Suprapubic skin (tissue), 4 donors: ENCODE results near the gene DSCAML1. TPM values are rescaled to one million over a fixed set of nuclear protein-coding genes. Genes with fewer than 3 reads are reported as not detected.

Experiments
- DNase-seq, 2 donors: peaks; one replicate each; pipeline ENCODE4 v3.0.0-alpha.2; 2019; ENCODE audit warnings: low spot score in 2 of 2
- H3K27ac ChIP-seq: fragments of 200-600 bp; sonication (generic); one replicate; pipeline ENCODE4 v1.5.1; 2019
- H3K27me3 ChIP-seq: fragments of 200-600 bp; sonication (generic); one replicate; pipeline ENCODE4 v1.5.1; 2019
- H3K36me3 ChIP-seq: fragments of 200-600 bp; sonication (generic); one replicate; pipeline ENCODE4 v1.5.1; 2019
- H3K4me1 ChIP-seq: fragments of 200-600 bp; sonication (generic); one replicate; pipeline ENCODE4 v1.5.1; 2019
- H3K4me3 ChIP-seq: fragments of 200-600 bp; sonication (generic); one replicate; pipeline ENCODE4 v1.5.1; 2019; ENCODE audit warnings: mild to moderate bottlenecking
- H3K9me3 ChIP-seq: fragments of 200-600 bp; sonication (generic); one replicate; pipeline ENCODE4 v1.5.1; 2019
- CTCF ChIP-seq, 2 donors: fragments of 200-600 bp in 1 of 2; fragments of 450-650 bp in 1 of 2; sonication (generic) in 1 of 2; IDR thresholded peaks; one replicate each; pipeline ENCODE4 v1.5.1; 2016 to 2019; ENCODE audit warnings: antibody characterized with exemption in 2 of 2, mild to moderate bottlenecking in 1 of 2, moderate library complexity in 1 of 2
- EP300 ChIP-seq: sonication (generic); formaldehyde crosslinking; IDR thresholded peaks from one replicate; pipeline ENCODE4 v1.6.1; 2017; ENCODE audit warnings: antibody characterized with exemption
- POLR2A ChIP-seq, 2 donors: fragments of 450-650 bp; IDR thresholded peaks; one replicate each; pipeline ENCODE4 v1.6.1; 2017; ENCODE audit warnings: antibody characterized with exemption in 2 of 2, mild to moderate bottlenecking in 2 of 2, moderate library complexity in 2 of 2
- POLR2AphosphoS5 ChIP-seq, 3 donors: sonication (generic); formaldehyde crosslinking; IDR thresholded peaks; one replicate each; pipeline ENCODE4 v1.6.1; 2017; ENCODE audit warnings: antibody characterized with exemption in 3 of 3
- WGBS: methylation state at CpG from one replicate; pipeline ENCODE4 v1.1.5; 2018; 5-methylcytosine and 5-hydroxymethylcytosine counted together
- total RNA-seq, 4 donors: library from RNA; depleted of rRNA; stranded (reverse); fragments of >200 nt; gene quantifications; one replicate each; pipeline ENCODE4 v1.1.0, GENCODE V29; 2016

Gene DSCAML1
- total RNA-seq, 4 donors from 2014 or later = 0.11 to 0.24 (median 0.21) TPM; not detected in 1

GRCh38 chr11:117385471-117385870, 411.5 kb downstream of the DSCAML1 start:
- Histone ChIP-seq H3K9me3 (no peaks in the 10 kb centered on the region), H3K27ac (no peak overlapping the region), H3K27me3 (no peaks in the 10 kb centered on the region), H3K36me3 (peaks cover 78% of the 10 kb centered on the region), H3K4me1 (no peaks in the 10 kb centered on the region), H3K4me3 (no peak overlapping the region)
- no peak for TF ChIP-seq POLR2AphosphoS5 (IDR thresholded peaks at IDR 0.05)
- TF ChIP-seq POLR2A (IDR thresholded peaks at IDR 0.05) = no peak
- TF ChIP-seq CTCF (IDR thresholded peaks at IDR 0.05) = no peak
- no peak for TF ChIP-seq EP300
- no peak for DNase-seq
- 95% methylated on average over 3 of the region's 3 CpGs for WGBS

DNA sequence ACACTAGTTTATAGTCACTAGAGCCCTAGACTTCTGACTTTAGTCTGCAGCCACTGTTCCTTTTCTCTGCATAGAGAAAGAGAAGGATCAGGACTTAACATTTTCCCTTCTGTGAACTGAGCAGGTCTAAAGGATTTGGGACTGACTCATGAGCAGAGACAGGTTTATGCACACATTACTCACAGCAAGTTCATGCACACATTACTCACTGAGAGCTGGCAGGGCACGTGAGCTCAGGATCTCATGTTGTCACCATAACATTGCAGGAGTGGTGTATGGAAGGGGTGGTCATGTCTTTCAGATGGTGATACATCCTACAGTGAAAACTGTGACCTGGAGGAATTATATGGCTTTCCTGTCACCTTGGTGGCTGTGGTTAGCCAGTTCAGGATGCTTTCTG, 413.0 kb downstream of the DSCAML1 start:
- Histone ChIP-seq H3K9me3 (no peaks in the 10 kb centered on the region), H3K4me3 (no peak overlapping the region), H3K27ac (no peak overlapping the region), H3K27me3 (no peaks in the 10 kb centered on the region), H3K36me3 (peaks cover 85% of the 10 kb centered on the region), H3K4me1 (no peaks in the 10 kb centered on the region)
- TF ChIP-seq POLR2AphosphoS5 (IDR thresholded peaks at IDR 0.05) = no peak
- TF ChIP-seq POLR2A (IDR thresholded peaks at IDR 0.05) = no peak
- TF ChIP-seq CTCF (IDR thresholded peaks at IDR 0.05) = no peak
- no peak for DNase-seq
- 89% methylated on average over 1 of the region's 1 CpG for WGBS

DNA sequence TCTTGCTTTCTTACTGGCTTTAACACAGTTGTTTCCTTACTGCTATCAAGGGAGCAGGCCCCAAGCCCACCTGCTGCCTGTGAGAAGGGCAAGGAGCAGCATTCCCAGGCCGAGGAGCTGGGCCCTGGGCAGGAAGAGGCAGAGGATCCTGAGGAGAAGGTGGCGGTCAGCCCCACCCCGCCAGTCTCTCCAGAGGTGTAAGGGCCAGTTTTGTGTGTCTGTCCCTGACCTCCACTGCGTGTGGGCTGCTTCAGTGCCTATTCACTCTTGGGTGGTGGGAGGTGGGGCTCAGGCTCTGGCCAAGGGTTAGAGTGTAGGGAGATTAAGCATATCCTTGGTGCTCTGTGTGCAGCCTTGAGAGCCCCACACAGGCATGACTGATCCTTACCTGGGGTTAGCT, 414.3 kb downstream of the DSCAML1 start:
- no peaks in the 10 kb centered on the region for H3K4me1 ChIP-seq
- 95% methylated on average over 4 of the region's 4 CpGs for WGBS
- H3K36me3 ChIP-seq = peaks cover 76% of the 10 kb centered on the region
- no peak for DNase-seq
- H3K9me3 ChIP-seq = no peaks in the 10 kb centered on the region
- TF ChIP-seq POLR2A (IDR thresholded peaks at IDR 0.05) (no peak), CTCF (IDR thresholded peaks at IDR 0.05) (no peak)
- no peak overlapping the region for H3K4me3 ChIP-seq
- no peaks in the 10 kb centered on the region for H3K27me3 ChIP-seq
- no peak overlapping the region for H3K27ac ChIP-seq

DNA sequence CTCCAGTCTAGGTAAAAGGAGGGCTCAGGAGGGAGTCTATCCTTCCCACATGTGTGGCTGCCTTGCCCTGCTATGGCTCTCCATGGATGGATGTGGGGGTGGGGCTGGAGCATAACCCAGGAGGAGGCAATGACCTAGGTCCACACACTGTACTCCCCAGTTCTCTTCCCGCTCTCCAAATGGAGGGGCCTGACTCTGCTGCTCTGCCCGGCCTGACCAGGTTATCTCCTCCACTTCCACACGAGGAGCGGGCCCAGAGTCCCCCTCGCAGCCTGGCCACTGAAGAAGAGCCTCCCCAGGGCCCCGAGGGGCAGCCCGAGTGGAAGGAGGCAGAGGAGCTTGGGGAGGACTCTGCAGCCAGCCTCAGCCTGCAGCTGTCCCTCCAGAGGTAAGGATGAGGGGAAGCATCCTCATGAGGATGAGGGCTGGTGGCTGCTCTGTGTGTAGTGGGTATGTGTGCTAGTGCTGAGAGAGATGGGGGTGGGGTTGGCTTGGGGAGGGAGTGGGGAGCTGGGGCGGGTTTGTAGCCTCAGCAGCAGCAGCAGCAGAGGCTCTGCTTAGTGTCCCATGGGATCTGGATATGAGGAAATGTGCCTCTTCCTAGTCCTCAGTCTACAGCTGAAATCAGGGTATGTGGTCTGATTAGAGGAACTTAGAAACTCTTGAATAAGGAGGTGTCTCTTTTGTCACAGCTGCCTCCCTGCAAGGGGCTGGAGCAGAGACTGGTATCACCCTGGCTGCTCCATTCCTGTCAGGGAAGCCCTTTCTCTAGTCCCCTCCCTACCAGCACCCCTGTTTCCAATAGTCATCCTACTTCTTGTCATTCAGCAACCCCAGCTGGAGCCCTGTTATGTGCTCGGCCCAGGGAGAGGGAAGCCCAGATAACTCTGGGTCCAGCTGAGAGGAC, 415.3 kb downstream of the DSCAML1 start:
- Histone ChIP-seq H3K4me1 (no peaks in the 10 kb centered on the region), H3K4me3 (no peak overlapping the region), H3K27me3 (no peaks in the 10 kb centered on the region), H3K36me3 (peaks cover 73% of the 10 kb centered on the region), H3K27ac (no peak overlapping the region), H3K9me3 (no peaks in the 10 kb centered on the region)
- WGBS = 90% methylated on average over 8 of the region's 9 CpGs
- no peak for DNase-seq
- no peak for TF ChIP-seq POLR2AphosphoS5 (IDR thresholded peaks at IDR 0.05)
- no peak for TF ChIP-seq EP300
- TF ChIP-seq POLR2A (IDR thresholded peaks at IDR 0.05) = no peak
- TF ChIP-seq CTCF (IDR thresholded peaks at IDR 0.05) = no peak

GRCh38 chr11:117380676-117381075, 416.3 kb downstream of the DSCAML1 start:
- no peak overlapping the region for H3K27ac ChIP-seq
- H3K4me1 ChIP-seq = no peaks in the 10 kb centered on the region
- no peak overlapping the region for H3K4me3 ChIP-seq
- H3K27me3 ChIP-seq = no peaks in the 10 kb centered on the region
- H3K9me3 ChIP-seq = no peaks in the 10 kb centered on the region
- TF ChIP-seq POLR2A (IDR thresholded peaks at IDR 0.05) = no peak
- no peak for TF ChIP-seq EP300
- TF ChIP-seq POLR2AphosphoS5 (IDR thresholded peaks at IDR 0.05) = no peak
- TF ChIP-seq CTCF (IDR thresholded peaks at IDR 0.05) = no peak
- H3K36me3 ChIP-seq = peaks cover 73% of the 10 kb centered on the region
- no peak for DNase-seq
- no CpG with 5 or more reads among the region's 4 CpGs for WGBS
